Measurements from ENCODE around the gene SCUBE3. TPM values are rescaled to one million over a fixed set of nuclear protein-coding genes. Genes with fewer than 3 reads are reported as not detected.

The SCUBE3 gene
- total RNA-seq, 4 donors from 2014 or later = 1.5 to 8.8 (median 5.6) TPM

- Histone ChIP-seq H3K9me3 (no peaks in the 10 kb centered on the region), H3K27ac (replicated peaks in 1 of 4) (no peak overlapping the region), H3K36me3 (no peaks in the 10 kb centered on the region), H3K27me3 (peaks cover 0 to 46% (median 12%) of the 10 kb centered on the region in 4 donors), H3K4me3 (no peak overlapping the region), H3K4me1 (peaks cover 11 to 20% (median 17%) of the 10 kb centered on the region in 4 donors)
- TF ChIP-seq POLR2AphosphoS5 (IDR thresholded peaks at IDR 0.05) (no peak), POLR2A (IDR thresholded peaks at IDR 0.05; ENCODE audit: low read depth) (no peak), CTCF (IDR thresholded peaks at IDR 0.05) (no peak), EP300 (IDR thresholded peaks at IDR 0.05) (no peak)
- intact Hi-C loops (cut with DNase I) = no loop called here
- DNase-seq (ENCODE audit: extremely low spot score) = no peak
- 85% methylated on average over 2 of the region's 2 CpGs for WGBS
Measured at GRCh38 chr6:35209622-35210247, 4.0 kb upstream of the SCUBE3 start.

- TF ChIP-seq POLR2AphosphoS5 (IDR thresholded peaks at IDR 0.05) (no peak), EP300 (IDR thresholded peaks at IDR 0.05) (no peak), POLR2A (IDR thresholded peaks at IDR 0.05; ENCODE audit: low read depth) (no peak), CTCF (IDR thresholded peaks at IDR 0.05) (no peak)
- peak overlapping the region in 1 of 4 donors; percentile 72 for H3K27ac ChIP-seq (replicated peaks in 1 of 4)
- H3K27me3 ChIP-seq = peaks cover 0 to 65% (median 12%) of the 10 kb centered on the region in 4 donors
- H3K4me3 ChIP-seq = peak overlapping the region; percentile 61 to 72 (median 64)
- WGBS = 8% methylated on average over 40 of the region's 51 CpGs
- no peaks in the 10 kb centered on the region for H3K9me3 ChIP-seq
- peaks cover 31 to 55% (median 44%) of the 10 kb centered on the region in 4 donors for H3K4me1 ChIP-seq
- no peaks in the 10 kb centered on the region for H3K36me3 ChIP-seq
- DNase-seq (ENCODE audit: extremely low spot score) = no peak
- intact Hi-C loops (cut with DNase I) = no loop called here
Measured at GRCh38 chr6:35213298-35213791, 411 bp upstream of the SCUBE3 start.

- Histone ChIP-seq H3K27ac (replicated peaks in 1 of 4) (peak overlapping the region in 3 of 4 donors; percentile 9 to 72 (median 53)), H3K9me3 (no peaks in the 10 kb centered on the region), H3K4me3 (peak overlapping the region; percentile 61 to 72 (median 64)), H3K36me3 (no peaks in the 10 kb centered on the region), H3K27me3 (peaks cover 0 to 56% (median 12%) of the 10 kb centered on the region in 4 donors), H3K4me1 (peaks cover 46 to 72% (median 59%) of the 10 kb centered on the region in 4 donors)
- no peak for DNase-seq (ENCODE audit: extremely low spot score)
- intact Hi-C loops (cut with DNase I) = no loop called here
- TF ChIP-seq EP300 (IDR thresholded peaks at IDR 0.05) = no peak
- TF ChIP-seq POLR2A (IDR thresholded peaks at IDR 0.05; ENCODE audit: low read depth) = no peak
- no peak for TF ChIP-seq CTCF (IDR thresholded peaks at IDR 0.05)
- TF ChIP-seq POLR2AphosphoS5 (IDR thresholded peaks at IDR 0.05) = no peak
- WGBS = 26% methylated on average over 18 of the region's 18 CpGs
Measured at GRCh38 chr6:35214869-35215664, 1.3 kb downstream of the SCUBE3 start.

- Histone ChIP-seq H3K9me3 (no peaks in the 10 kb centered on the region), H3K4me3 (peak overlapping the region in 3 of 4 donors; percentile 61 to 66 (median 61)), H3K27ac (replicated peaks in 1 of 4) (peak overlapping the region in 3 of 4 donors; percentile 9 to 72 (median 53)), H3K36me3 (no peaks in the 10 kb centered on the region), H3K4me1 (peaks cover 49 to 74% (median 59%) of the 10 kb centered on the region in 4 donors), H3K27me3 (peaks cover 0 to 52% (median 12%) of the 10 kb centered on the region in 4 donors)
- intact Hi-C loops (cut with DNase I) = no loop called here
- no peak for DNase-seq (ENCODE audit: extremely low spot score)
- TF ChIP-seq CTCF (IDR thresholded peaks at IDR 0.05) (no peak), POLR2AphosphoS5 (IDR thresholded peaks at IDR 0.05) (peak in 1 of 2 donors; percentile 10)
- WGBS = 89% methylated on average over 6 of the region's 6 CpGs
Measured at GRCh38 chr6:35215665-35216411, 2.1 kb downstream of the SCUBE3 start.

Measured in esophagus muscularis mucosa (tissue), 4 donors.